Astrocyte (in vitro differentiated cells and primary cell): ENCODE data around the gene PROSER1. TPM values are rescaled to one million over a fixed set of nuclear protein-coding genes. Genes with fewer than 3 reads are reported as not detected.

Experiments
- DNase-seq: peaks from one replicate; pipeline ENCODE4 v3.0.0-alpha.2; 2010; ENCODE audit warnings: low read depth
- FAIRE-seq: peaks from 2 replicates; lab custom pipeline; 2011; peaks lifted over from hg19 to GRCh38; lab: Jason Lieb, UNC
- H2AFZ ChIP-seq: 2 replicates; pipeline ENCODE4 v1.6.0; 2012; ENCODE audit warnings: low read depth, low read length, inconsistent platforms
- H3K27ac ChIP-seq: 2 replicates; pipeline ENCODE4 v1.5.1; 2011; ENCODE audit warnings: low read depth, low read length, inconsistent platforms
- H3K27me3 ChIP-seq: 2 replicates; pipeline ENCODE4 v1.6.0; 2011; ENCODE audit warnings: low read length, inconsistent platforms; ENCODE audit not compliant: insufficient read depth
- H3K36me3 ChIP-seq: 2 replicates; pipeline ENCODE4 v1.5.1; 2011; ENCODE audit warnings: low read length, inconsistent platforms; ENCODE audit not compliant: insufficient read depth
- H3K4me1 ChIP-seq: 2 replicates; pipeline ENCODE4 v1.5.1; 2011; ENCODE audit warnings: low read length, inconsistent platforms; ENCODE audit not compliant: insufficient read depth
- H3K4me2 ChIP-seq: 2 replicates; pipeline ENCODE4 v1.6.0; 2012; ENCODE audit warnings: low read length, inconsistent platforms
- H3K4me3 ChIP-seq: 2 replicates; pipeline ENCODE4 v1.5.1; 2011; ENCODE audit warnings: low read depth, mild to moderate bottlenecking, low read length, inconsistent platforms; ENCODE audit not compliant: insufficient read depth
- H3K79me2 ChIP-seq: 2 replicates; pipeline ENCODE4 v1.6.0; 2012; ENCODE audit warnings: mild to moderate bottlenecking, low read length, inconsistent platforms; ENCODE audit not compliant: insufficient read depth
- H3K9ac ChIP-seq: 2 replicates; pipeline ENCODE4 v1.6.0; 2012; ENCODE audit warnings: mild to moderate bottlenecking, low read length, inconsistent platforms
- H3K9me3 ChIP-seq: 2 replicates; pipeline ENCODE4 v1.5.1; 2012; ENCODE audit warnings: low read depth, mild to moderate bottlenecking, low read length, inconsistent platforms; ENCODE audit not compliant: insufficient read depth
- H4K20me1 ChIP-seq: 2 replicates; pipeline ENCODE4 v1.6.0; 2012; ENCODE audit warnings: low read length, inconsistent platforms; ENCODE audit not compliant: insufficient read depth
- H3K27ac Mint-ChIP-seq: one replicate; pipeline ENCODE4 v1.8.0; 2021; ENCODE audit warnings: mild to moderate bottlenecking, mixed read lengths; ENCODE audit not compliant: unreplicated experiment
- H3K27me3 Mint-ChIP-seq: one replicate; pipeline ENCODE4 v1.8.0; 2021; ENCODE audit warnings: low read depth, mixed read lengths; ENCODE audit not compliant: unreplicated experiment
- H3K36me3 Mint-ChIP-seq: one replicate; pipeline ENCODE4 v1.8.0; 2021; ENCODE audit warnings: low read depth, mixed read lengths; ENCODE audit not compliant: unreplicated experiment
- H3K4me1 Mint-ChIP-seq: one replicate; pipeline ENCODE4 v1.8.0; 2021; ENCODE audit warnings: low read depth, mixed read lengths; ENCODE audit not compliant: unreplicated experiment
- H3K4me3 Mint-ChIP-seq: one replicate; pipeline ENCODE4 v1.8.0; 2021; ENCODE audit warnings: mild to moderate bottlenecking, moderate library complexity, mixed read lengths; ENCODE audit not compliant: unreplicated experiment
- H3K9me3 Mint-ChIP-seq: one replicate; pipeline ENCODE4 v1.8.0; 2021; ENCODE audit warnings: mild to moderate bottlenecking, mixed read lengths; ENCODE audit not compliant: unreplicated experiment
- EZH2 ChIP-seq: IDR thresholded peaks from 2 replicates; pipeline ENCODE4 v1.6.1; 2012; ENCODE audit warnings: mild to moderate bottlenecking, low read length, inconsistent platforms; ENCODE audit not compliant: insufficient read depth
- total RNA-seq: library from RNA; stranded (reverse); gene quantifications from 2 replicates; pipeline ENCODE4 v1.2.1, GENCODE V29; 2021
- TF ChIP-seq, protein P1 (sequence below): IDR thresholded peaks from 2 replicates; pipeline ENCODE4 v1.5.1; 2011; ENCODE audit warnings: low read depth, mild to moderate bottlenecking, inconsistent platforms, low read length, moderate library complexity; ENCODE audit not compliant: insufficient read depth

The PROSER1 gene
- total RNA-seq, 1 donor from 2014 or later: 35.3 TPM

GRCh38 chr13:39039041-39039440 lies 1.2 kb upstream of the PROSER1 start:
- Histone ChIP-seq H3K4me1 (peaks cover 3% of the 10 kb centered on the region), H3K9me3 (no peaks in the 10 kb centered on the region), H3K9ac (peak overlapping the region; percentile 87), H3K4me3 (peak overlapping the region; percentile 96), H3K27me3 (no peaks in the 10 kb centered on the region), H3K27ac (no peak overlapping the region), H3K36me3 (no peaks in the 10 kb centered on the region), H3K79me2 (peaks cover 47% of the 10 kb centered on the region), H3K4me2 (peak overlapping the region; percentile 98), H4K20me1 (peaks cover 29% of the 10 kb centered on the region), H2AFZ (peak overlapping the region; percentile 99)
- DNase-seq (no peak), FAIRE-seq (peak; percentile 26)
- H3K27me3 Mint-ChIP-seq: no peaks in the 10 kb centered on the region
- no peaks in the 10 kb centered on the region for H3K9me3 Mint-ChIP-seq
- no peak overlapping the region for H3K27ac Mint-ChIP-seq
- H3K36me3 Mint-ChIP-seq: no peaks in the 10 kb centered on the region
- peak overlapping the region; percentile 93 for H3K4me3 Mint-ChIP-seq
- H3K4me1 Mint-ChIP-seq: peaks cover 13% of the 10 kb centered on the region
- TF ChIP-seq, protein P1, sequence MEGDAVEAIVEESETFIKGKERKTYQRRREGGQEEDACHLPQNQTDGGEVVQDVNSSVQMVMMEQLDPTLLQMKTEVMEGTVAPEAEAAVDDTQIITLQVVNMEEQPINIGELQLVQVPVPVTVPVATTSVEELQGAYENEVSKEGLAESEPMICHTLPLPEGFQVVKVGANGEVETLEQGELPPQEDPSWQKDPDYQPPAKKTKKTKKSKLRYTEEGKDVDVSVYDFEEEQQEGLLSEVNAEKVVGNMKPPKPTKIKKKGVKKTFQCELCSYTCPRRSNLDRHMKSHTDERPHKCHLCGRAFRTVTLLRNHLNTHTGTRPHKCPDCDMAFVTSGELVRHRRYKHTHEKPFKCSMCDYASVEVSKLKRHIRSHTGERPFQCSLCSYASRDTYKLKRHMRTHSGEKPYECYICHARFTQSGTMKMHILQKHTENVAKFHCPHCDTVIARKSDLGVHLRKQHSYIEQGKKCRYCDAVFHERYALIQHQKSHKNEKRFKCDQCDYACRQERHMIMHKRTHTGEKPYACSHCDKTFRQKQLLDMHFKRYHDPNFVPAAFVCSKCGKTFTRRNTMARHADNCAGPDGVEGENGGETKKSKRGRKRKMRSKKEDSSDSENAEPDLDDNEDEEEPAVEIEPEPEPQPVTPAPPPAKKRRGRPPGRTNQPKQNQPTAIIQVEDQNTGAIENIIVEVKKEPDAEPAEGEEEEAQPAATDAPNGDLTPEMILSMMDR: no peak
- TF ChIP-seq EZH2: no peak

- Histone ChIP-seq H3K27ac (peak overlapping the region; percentile 93), H3K9ac (peak overlapping the region; percentile 87), H3K4me3 (peak overlapping the region; percentile 96), H4K20me1 (peaks cover 30% of the 10 kb centered on the region), H2AFZ (peak overlapping the region; percentile 99), H3K27me3 (no peaks in the 10 kb centered on the region), H3K4me2 (peak overlapping the region; percentile 98), H3K79me2 (peaks cover 51% of the 10 kb centered on the region), H3K9me3 (no peaks in the 10 kb centered on the region), H3K36me3 (no peaks in the 10 kb centered on the region), H3K4me1 (peaks cover 3% of the 10 kb centered on the region)
- H3K27ac Mint-ChIP-seq: peak overlapping the region; percentile 94
- DNase-seq (peak; percentile 29), FAIRE-seq (peak; percentile 5)
- no peaks in the 10 kb centered on the region for H3K9me3 Mint-ChIP-seq
- H3K27me3 Mint-ChIP-seq: no peaks in the 10 kb centered on the region
- peak overlapping the region; percentile 93 for H3K4me3 Mint-ChIP-seq
- H3K4me1 Mint-ChIP-seq: peaks cover 14% of the 10 kb centered on the region
- no peaks in the 10 kb centered on the region for H3K36me3 Mint-ChIP-seq
- TF ChIP-seq EZH2: no peak
- TF ChIP-seq, protein P1: no peak
Measured at GRCh38 chr13:39038569-39039030, 711 bp upstream of the PROSER1 start.

DNA sequence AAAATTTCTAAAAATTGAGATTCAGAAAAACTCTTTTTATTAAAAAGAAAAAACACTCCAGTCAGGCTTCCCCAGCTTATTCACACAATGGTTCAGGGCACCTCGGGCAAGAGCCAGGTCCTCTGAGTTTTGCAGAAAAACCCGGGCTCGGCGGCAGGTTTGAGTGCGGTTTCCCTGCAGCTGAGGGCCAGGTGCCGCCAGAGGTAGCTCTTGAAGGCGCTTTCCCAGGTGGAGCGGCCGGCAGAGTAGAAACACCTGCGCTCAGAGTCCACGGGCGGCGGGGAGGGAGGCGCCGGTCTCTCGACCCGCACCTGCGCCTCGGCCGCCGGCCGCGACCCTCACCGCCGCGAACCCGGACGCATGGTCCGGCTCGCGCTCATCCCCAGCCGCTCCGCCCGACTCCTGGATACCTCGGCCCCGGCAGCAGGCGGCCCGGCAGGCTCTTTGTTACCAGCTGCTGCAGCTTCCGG lies 444 bp downstream of the PROSER1 start:
- peak overlapping the region; percentile 93 for H3K4me3 Mint-ChIP-seq
- no peaks in the 10 kb centered on the region for H3K9me3 Mint-ChIP-seq
- peaks cover 14% of the 10 kb centered on the region for H3K4me1 Mint-ChIP-seq
- H3K27ac ChIP-seq: peak overlapping the region; percentile 93
- peak overlapping the region; percentile 98 for H3K4me2 ChIP-seq
- peaks cover 30% of the 10 kb centered on the region for H4K20me1 ChIP-seq
- H3K9ac ChIP-seq: peak overlapping the region; percentile 87
- no peaks in the 10 kb centered on the region for H3K27me3 ChIP-seq
- H3K9me3 ChIP-seq: no peaks in the 10 kb centered on the region
- DNase-seq: no peak
- H3K4me3 ChIP-seq: peak overlapping the region; percentile 96
- H3K79me2 ChIP-seq: peaks cover 62% of the 10 kb centered on the region
- no peaks in the 10 kb centered on the region for H3K27me3 Mint-ChIP-seq
- peak overlapping the region; percentile 99 for H2AFZ ChIP-seq
- peaks cover 3% of the 10 kb centered on the region for H3K4me1 ChIP-seq
- no peaks in the 10 kb centered on the region for H3K36me3 Mint-ChIP-seq
- no peak for TF ChIP-seq EZH2
- TF ChIP-seq, protein P1: no peak
- FAIRE-seq: no peak
- H3K36me3 ChIP-seq: no peaks in the 10 kb centered on the region
- H3K27ac Mint-ChIP-seq: no peak overlapping the region
